Heart left ventricle (tissue), 16 donors: ENCODE measurements around the gene AMBP. TPM values are rescaled to one million over a fixed set of nuclear protein-coding genes. Genes with fewer than 3 reads are reported as not detected.

Experiments used
- ATAC-seq, 4 donors: fragments of 200-7000 bp; cut with Tn5 transposase; one replicate each; pipeline ENCODE4 v1.9.1; 2020 to 2022; ENCODE audit warnings: moderate library complexity in 4 of 4, mild to moderate bottlenecking in 3 of 4, moderate number of reproducible peaks in 1 of 4
- DNase-seq, 5 donors: peaks; one replicate each; pipeline ENCODE4 v3.0.0-alpha.2; 2020
- H3K27ac ChIP-seq, 12 donors: fragments of 200-600 bp; sonication (generic) in 4 of 12; one replicate each; pipeline versions ENCODE4 v1.5.0 to v1.8.0; 2016 to 2022; ENCODE audit warnings: mild to moderate bottlenecking in 2 of 12
- H3K27me3 ChIP-seq, 9 donors: fragments of 200-600 bp; sonication (generic) in 2 of 9; one replicate each; pipeline versions ENCODE4 v1.5.1 to v1.8.0; 2016 to 2022; ENCODE audit warnings: mild to moderate bottlenecking in 3 of 9
- H3K36me3 ChIP-seq, 9 donors: fragments of 200-600 bp; sonication (generic) in 2 of 9; one replicate each; pipeline versions ENCODE4 v1.5.0 to v1.8.0; 2018 to 2022; ENCODE audit warnings: mild to moderate bottlenecking in 2 of 9
- H3K4me1 ChIP-seq, 12 donors: fragments of 200-600 bp; sonication (generic) in 4 of 12; one replicate each; pipeline versions ENCODE4 v1.5.0 to v1.8.0; 2016 to 2022; ENCODE audit warnings: mild to moderate bottlenecking in 3 of 12
- H3K4me3 ChIP-seq, 12 donors: fragments of 200-600 bp; sonication (generic) in 4 of 12; one replicate each; pipeline versions ENCODE4 v1.5.0 to v1.8.0; 2017 to 2022; ENCODE audit warnings: mild to moderate bottlenecking in 9 of 12, moderate library complexity in 4 of 12
- H3K9me3 ChIP-seq, 12 donors: fragments of 200-600 bp; sonication (generic) in 4 of 12; one replicate each; pipeline versions ENCODE4 v1.5.0 to v1.8.0; 2016 to 2022; ENCODE audit warnings: mild to moderate bottlenecking in 1 of 12
- POLR2A ChIP-seq, 2 donors: fragments of 450-650 bp; IDR thresholded peaks; one replicate each; pipeline ENCODE4 v1.6.1; 2017; ENCODE audit warnings: antibody characterized with exemption in 2 of 2, mild to moderate bottlenecking in 2 of 2, moderate library complexity in 2 of 2
- WGBS, 4 donors: extraction: QIAGEN DNeasy Blood & Tissue Kit in 2 of 4; methylation state at CpG; one replicate each; pipeline versions ENCODE4 v1.1.5 to v1.1.7; 2013 to 2018; 5-methylcytosine and 5-hydroxymethylcytosine counted together
- intact Hi-C, 10 donors: fragments of 100-400 bp; cut with DNase I; formaldehyde crosslinking; loops; one replicate each; pipeline versions ENCODE4 v1.11.1 to v1.14.2; 2022
- polyA plus RNA-seq, 2 donors: library from polyadenylated mRNA; stranded (reverse); fragments of 200-250 nt; gene quantifications; one replicate each; pipeline ENCODE4 v1.2.3, GENCODE V29; 2013
- total RNA-seq, 9 donors: library from RNA; depleted of rRNA in 2 of 9; stranded (reverse); fragments of >200 nt in 2 of 9; fragmentation: NEBNext Ultra II Directional in 3 of 9; extraction: Animal tissue kit (Norgen Biotek cat#: 25700) in 3 of 9; gene quantifications; one replicate each; pipeline versions ENCODE4 v1.1.0 to v1.2.4, GENCODE V29; 2016 to 2023
- TF ChIP-seq, protein P1 (sequence below), 12 donors: fragments of 200-600 bp; sonication (generic) in 4 of 12; IDR thresholded peaks; one replicate each; pipeline versions ENCODE4 v1.5.0 to v1.8.0; 2018 to 2022; ENCODE audit warnings: antibody characterized with exemption in 12 of 12, mild to moderate bottlenecking in 5 of 12
- donor health status: ischemic (EF 13 %, LVEDD 7.1; RV severe dilation, severe dysfunction).
- donor health status: healthy with polysubstance abuse.
- donor health status: DM: no; HTN: yes; CAD: no.
- donor health status: DM: no; HTN: no; CAD: no.
- donor health status: ischemic (EF 25% LVEDD 6.9; RV normal size, moderate dysfunction).
- donor health status: ischemic (EF 25% LVEDD 5.7; RV mildly dilated, moderate dysfunction).
- donor health status: healthy.
- donor health status: DM: yes; HTN: yes; CAD: no.
- donor health status: ischemic (EF 35%, LVEDD 5.7; RV mildly dilated, moderate dysfunction).
- donor health status: nonischemic (EF 11% LVEDD 7.7; RV severe dilation, severe dysfunction).
- donor health status: DM: yes; HTN: yes; CAD: no.
- donor health status: PGD.
- donor health status: ischemic (EF 29% LVEDD 5.4; RV normal size, mild dysfunction).
- donor health status: nonischemic (EF 23%, LVEDD 6.1; RV moderate dilation, normal function).

Gene AMBP
- total and polyA plus RNA-seq, 11 donors, result 0.08 to 0.32 (median 0.20) TPM; not detected in 8

DNA sequence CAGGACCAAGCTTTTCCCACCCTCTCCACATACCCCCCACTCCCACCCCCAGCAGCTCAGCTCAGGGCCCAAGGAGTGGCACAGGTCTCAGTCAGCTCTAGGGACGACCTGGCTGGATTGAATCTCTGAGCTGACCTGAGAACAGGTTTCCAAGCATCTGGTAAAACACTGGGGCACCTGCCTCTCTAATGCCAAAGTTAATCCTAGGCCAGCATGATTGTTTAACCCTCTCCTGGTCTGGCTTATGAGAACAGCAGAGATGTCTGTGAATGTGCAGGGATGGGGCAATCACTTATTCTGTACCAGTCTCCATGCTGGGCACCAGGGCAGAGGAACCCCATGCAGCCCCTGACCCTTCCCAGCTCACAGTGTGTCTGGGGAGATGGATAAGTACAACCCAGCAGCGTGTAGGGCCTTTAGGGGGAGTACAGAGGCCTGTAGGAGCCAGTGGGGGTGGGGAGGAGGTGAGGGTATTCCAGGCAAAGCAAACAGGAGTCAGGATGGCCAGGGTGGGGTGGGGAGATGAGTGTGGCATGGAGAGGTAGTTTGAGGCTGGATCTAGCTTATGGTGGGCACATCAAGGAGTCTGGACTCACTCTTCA, 21.7 kb upstream of the AMBP start:
- ATAC-seq (no peak), DNase-seq (no peak)
- TF ChIP-seq, protein P1, sequence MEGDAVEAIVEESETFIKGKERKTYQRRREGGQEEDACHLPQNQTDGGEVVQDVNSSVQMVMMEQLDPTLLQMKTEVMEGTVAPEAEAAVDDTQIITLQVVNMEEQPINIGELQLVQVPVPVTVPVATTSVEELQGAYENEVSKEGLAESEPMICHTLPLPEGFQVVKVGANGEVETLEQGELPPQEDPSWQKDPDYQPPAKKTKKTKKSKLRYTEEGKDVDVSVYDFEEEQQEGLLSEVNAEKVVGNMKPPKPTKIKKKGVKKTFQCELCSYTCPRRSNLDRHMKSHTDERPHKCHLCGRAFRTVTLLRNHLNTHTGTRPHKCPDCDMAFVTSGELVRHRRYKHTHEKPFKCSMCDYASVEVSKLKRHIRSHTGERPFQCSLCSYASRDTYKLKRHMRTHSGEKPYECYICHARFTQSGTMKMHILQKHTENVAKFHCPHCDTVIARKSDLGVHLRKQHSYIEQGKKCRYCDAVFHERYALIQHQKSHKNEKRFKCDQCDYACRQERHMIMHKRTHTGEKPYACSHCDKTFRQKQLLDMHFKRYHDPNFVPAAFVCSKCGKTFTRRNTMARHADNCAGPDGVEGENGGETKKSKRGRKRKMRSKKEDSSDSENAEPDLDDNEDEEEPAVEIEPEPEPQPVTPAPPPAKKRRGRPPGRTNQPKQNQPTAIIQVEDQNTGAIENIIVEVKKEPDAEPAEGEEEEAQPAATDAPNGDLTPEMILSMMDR (IDR thresholded peaks at IDR 0.05), result no peak
- no peak for TF ChIP-seq POLR2A (IDR thresholded peaks at IDR 0.05)
- Histone ChIP-seq H3K27ac (no peak overlapping the region), H3K36me3 (no peaks in the 10 kb centered on the region), H3K27me3 (peaks cover 0 to 40% (median 13%) of the 10 kb centered on the region in 9 donors), H3K4me3 (no peak overlapping the region), H3K9me3 (peaks cover 0 to 12% (median 2%) of the 10 kb centered on the region in 12 donors), H3K4me1 (peaks cover 0 to 17% (median 5%) of the 10 kb centered on the region in 12 donors)
- 66 to 77% (median 74%) methylated on average over 2 of the region's 2 CpGs for WGBS, 4 donors
- intact Hi-C loops, result loop anchor here in 1 of 10 donors (5.0 kb wide), 1 partner anchor 173 kb away; no protein-coding TSS in a partner anchor

DNA sequence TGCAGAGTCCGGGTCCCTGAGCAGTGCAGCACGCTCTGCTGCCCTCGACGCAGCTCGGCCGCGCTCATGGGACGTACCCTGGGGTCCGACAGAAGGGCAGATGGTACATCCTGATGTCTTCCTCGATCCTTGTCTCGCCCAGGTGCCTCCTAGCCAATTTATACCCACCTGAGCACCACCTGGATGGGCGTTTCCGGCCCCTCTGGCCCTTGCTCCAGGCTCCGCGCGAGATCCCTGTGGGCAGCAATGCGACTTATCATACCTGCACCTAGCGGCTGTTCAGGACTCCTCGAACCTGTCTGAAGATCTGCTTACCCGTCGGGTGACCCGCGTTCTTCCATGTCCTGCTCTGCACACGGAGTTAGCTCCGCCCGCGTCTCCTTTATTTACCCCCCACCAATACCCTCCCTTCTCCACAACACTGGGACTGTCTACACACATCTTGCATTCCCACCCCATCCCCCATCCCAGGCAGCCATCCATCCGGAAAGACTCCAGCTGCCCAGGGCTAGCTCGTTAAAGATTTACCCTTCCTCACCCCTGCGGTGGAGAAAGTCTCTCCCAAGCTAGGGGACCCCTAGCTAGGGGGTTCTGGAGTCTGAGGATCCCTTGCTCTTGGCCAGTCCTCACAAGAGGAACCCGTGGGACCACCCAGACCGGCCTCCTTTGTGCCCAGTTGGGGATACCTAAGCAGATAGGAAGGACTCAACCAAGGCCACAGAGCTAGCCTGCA, 21.0 kb upstream of the AMBP start, which contains the start of gene KIF12:
Gene KIF12 (minus strand): TSS at position 357 of the 733 bp plus-strand sequence. CDS start 16 bp downstream, at position 341.
- peaks cover 0 to 40% (median 13%) of the 10 kb centered on the region in 9 donors for H3K27me3 ChIP-seq
- WGBS, 4 donors, result 22 to 28% (median 23%) methylated on average over 31 to 32 of the region's 32 CpGs
- ATAC-seq (peak in 2 of 4 donors; percentile 16 to 43), DNase-seq (no peak)
- intact Hi-C loops, result no loop called here
- H3K27ac ChIP-seq, result no peak within 1 kb of the TSS
- H3K4me3 ChIP-seq, result peak within 1 kb of the TSS in 11 of 12 donors; percentile 32 to 54 (median 48)
- H3K36me3 ChIP-seq, result no peaks in the 10 kb centered on the region
- H3K4me1 ChIP-seq, result peaks cover 0 to 17% (median 5%) of the 10 kb centered on the region in 12 donors
- TF ChIP-seq, protein P1 (IDR thresholded peaks at IDR 0.05), result no peak
- no peak for TF ChIP-seq POLR2A (IDR thresholded peaks at IDR 0.05)
- H3K9me3 ChIP-seq, result peaks cover 0 to 12% (median 2%) of the 10 kb centered on the region in 12 donors

DNA sequence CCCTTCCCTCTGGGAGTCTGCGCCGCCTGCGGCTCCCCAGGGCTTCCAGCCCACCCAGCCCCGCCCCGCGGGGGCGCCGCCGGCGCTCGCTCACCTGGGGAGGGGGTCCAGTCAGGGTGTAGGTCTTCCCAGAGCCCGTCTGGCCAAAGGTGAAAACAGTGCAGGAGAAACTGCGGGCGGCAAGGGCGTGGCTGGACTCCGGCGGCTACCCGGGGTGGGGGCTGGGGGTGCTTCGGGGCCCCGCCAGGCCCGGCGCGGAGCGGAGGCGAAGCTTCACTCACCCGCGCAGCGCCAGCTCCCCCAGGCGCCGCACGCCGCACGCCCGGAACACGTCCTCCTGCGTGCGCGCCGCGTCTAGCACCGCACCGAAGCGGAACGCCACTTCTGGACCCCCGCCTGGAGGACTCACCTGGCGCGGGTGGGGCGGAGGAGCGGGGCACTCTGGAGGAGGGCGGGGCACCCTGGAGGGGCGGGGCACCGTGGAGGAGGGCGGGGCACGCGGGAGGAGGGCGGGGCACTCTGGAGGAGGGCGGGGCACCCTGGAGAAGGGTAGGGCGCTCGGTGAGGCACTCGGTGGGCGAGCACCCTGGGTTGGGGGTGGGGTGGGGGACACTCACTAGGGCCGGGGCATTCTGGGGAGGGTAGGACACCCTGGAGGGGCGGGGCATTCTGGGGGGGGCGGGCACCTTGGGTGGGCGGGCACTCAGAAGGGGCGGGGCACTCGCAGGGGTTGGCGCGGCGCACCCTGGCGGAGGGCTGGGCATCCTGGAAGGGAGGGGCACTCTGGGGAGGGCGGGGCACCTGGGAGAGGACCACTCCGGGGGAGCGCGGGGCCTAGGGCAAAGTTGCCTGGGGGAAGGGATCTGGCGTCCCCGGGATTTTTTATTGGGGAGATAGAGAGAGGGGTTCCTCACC, 20.2 kb upstream of the AMBP start:
- 1 to 5% (median 3%) methylated on average over 22 to 77 of the region's 77 CpGs for whole genome bisulfite sequencing, 4 donors

More for the DNA sequence above, 20.2 kb upstream of the AMBP start:
- peaks cover 0 to 12% (median 2%) of the 10 kb centered on the region in 12 donors for H3K9me3 ChIP-seq
- H3K27ac ChIP-seq, result no peak overlapping the region
- no peaks in the 10 kb centered on the region for H3K36me3 ChIP-seq
- DNase-seq, result peak in 1 of 5 donors; percentile 74
- TF ChIP-seq POLR2A (IDR thresholded peaks at IDR 0.05), result no peak
- TF ChIP-seq, protein P1 (IDR thresholded peaks at IDR 0.05), result no peak
- ATAC-seq, result peak in 3 of 4 donors; percentile 54 to 84 (median 66)
- H3K4me3 ChIP-seq, result peak overlapping the region in 11 of 12 donors; percentile 32 to 54 (median 48)
- H3K4me1 ChIP-seq, result peaks cover 0 to 17% (median 5%) of the 10 kb centered on the region in 12 donors
- peaks cover 0 to 40% (median 13%) of the 10 kb centered on the region in 9 donors for H3K27me3 ChIP-seq
- intact Hi-C loops, result no loop called here
